ENCODE results near the gene DCHS2. TPM values are rescaled to one million over a fixed set of nuclear protein-coding genes. Genes with fewer than 3 reads are reported as not detected.
"Not testable (repeated sequence)": the region's sequence is repeated elsewhere in the genome, so short reads cannot be mapped to it uniquely, and the experiment has no call there.

The DCHS2 gene
- total RNA-seq, 1 donor from 2014 or later: 0.32 TPM

- no peaks in the 10 kb centered on the region for H3K9me3 ChIP-seq
- H3K27me3 ChIP-seq: no peaks in the 10 kb centered on the region
- TF ChIP-seq CTCF (IDR thresholded peaks at IDR 0.05): no peak
- H3K27ac ChIP-seq: no peak overlapping the region
- DNase-seq: no peak
- intact Hi-C loops (cut with DNase I): no loop called here
- H3K4me3 ChIP-seq: no peak overlapping the region
- no peaks in the 10 kb centered on the region for H3K36me3 ChIP-seq
- H3K4me1 ChIP-seq: no peaks in the 10 kb centered on the region
- ATAC-seq: no peak
Measured at GRCh38 chr4:154231806-154232478, 259.7 kb downstream of the DCHS2 start.

GRCh38 chr4:154230723-154231122 is 260.9 kb downstream of the DCHS2 start:
- ATAC-seq (no peak), DNase-seq (no peak)
- Histone ChIP-seq H3K36me3 (no peaks in the 10 kb centered on the region), H3K27ac (no peak overlapping the region), H3K4me1 (no peaks in the 10 kb centered on the region), H3K9me3 (no peaks in the 10 kb centered on the region), H3K27me3 (no peaks in the 10 kb centered on the region), H3K4me3 (no peak overlapping the region)
- no peak for TF ChIP-seq CTCF (IDR thresholded peaks at IDR 0.05)
- intact Hi-C loops (cut with DNase I): no loop called here

DNA sequence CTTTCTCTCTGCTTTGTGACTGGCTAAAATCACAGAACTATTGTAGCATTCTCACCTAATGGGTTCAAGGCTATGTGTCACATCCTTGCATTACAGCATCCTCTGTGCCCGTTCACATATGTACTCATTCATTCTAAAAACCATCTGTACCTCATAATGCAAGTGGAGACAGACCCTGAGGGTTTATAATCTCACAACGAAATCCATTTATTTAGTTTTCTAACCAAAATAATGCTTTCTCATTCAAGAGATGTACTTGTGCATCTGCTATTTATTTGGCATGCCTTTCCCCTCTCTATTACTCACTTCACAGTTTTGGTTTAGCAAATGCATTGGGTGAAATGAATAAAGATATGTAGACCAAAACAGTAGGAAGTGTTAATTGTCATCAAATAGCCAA is 261.5 kb downstream of the DCHS2 start:
- Histone ChIP-seq H3K36me3 (no peaks in the 10 kb centered on the region), H3K4me1 (no peaks in the 10 kb centered on the region), H3K27me3 (no peaks in the 10 kb centered on the region), H3K4me3 (no peak overlapping the region), H3K9me3 (no peaks in the 10 kb centered on the region), H3K27ac (no peak overlapping the region)
- intact Hi-C loops (cut with DNase I): no loop called here
- DNase-seq (no peak), ATAC-seq (no peak)
- TF ChIP-seq CTCF (IDR thresholded peaks at IDR 0.05): no peak

GRCh38 chr4:154222875-154223274 is 268.7 kb downstream of the DCHS2 start:
- ATAC-seq: no peak
- no peak for TF ChIP-seq CTCF (IDR thresholded peaks at IDR 0.05)
- intact Hi-C loops (cut with DNase I): no loop called here

GRCh38 chr4:154218051-154218450 is 273.5 kb downstream of the DCHS2 start:
- Histone ChIP-seq H3K36me3 (no peaks in the 10 kb centered on the region), H3K27me3 (no peaks in the 10 kb centered on the region), H3K27ac (no peak overlapping the region), H3K4me3 (no peak overlapping the region), H3K4me1 (no peaks in the 10 kb centered on the region), H3K9me3 (peaks cover 8% of the 10 kb centered on the region)
- TF ChIP-seq CTCF (IDR thresholded peaks at IDR 0.05): no peak
- DNase-seq (no peak), ATAC-seq (no peak)
- intact Hi-C loops (cut with DNase I): no loop called here

More at GRCh38 chr4:154222875-154223274, 268.7 kb downstream of the DCHS2 start:
- H3K27me3 ChIP-seq: no peaks in the 10 kb centered on the region
- H3K9me3 ChIP-seq: peaks cover 13% of the 10 kb centered on the region
- H3K4me3 ChIP-seq: no peak overlapping the region
- DNase-seq: no peak
- H3K27ac ChIP-seq: no peak overlapping the region
- no peaks in the 10 kb centered on the region for H3K4me1 ChIP-seq
- H3K36me3 ChIP-seq: no peaks in the 10 kb centered on the region

DNA sequence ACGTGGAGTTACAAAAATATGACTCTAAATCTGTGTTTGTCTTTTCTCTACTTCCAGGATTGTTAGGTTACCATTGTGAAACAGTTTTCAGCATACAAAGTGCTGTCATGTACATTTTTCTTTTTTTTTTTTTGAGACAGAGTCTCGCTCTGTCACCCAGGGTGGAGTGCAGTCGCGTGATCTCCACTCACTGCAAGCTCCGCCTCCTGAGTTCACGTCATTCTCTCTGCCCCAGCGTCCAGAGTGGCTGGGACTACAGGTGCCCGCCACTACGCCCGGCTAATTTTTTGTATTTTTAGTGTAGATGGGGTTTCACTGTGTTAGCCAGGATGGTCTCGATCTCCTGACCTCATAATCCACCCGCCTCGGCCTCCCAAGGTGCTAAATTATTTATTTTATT is 274.2 kb downstream of the DCHS2 start:
- DNase-seq; H3K4me3 ChIP-seq; H3K9me3 ChIP-seq; H3K36me3 ChIP-seq; H3K27me3 ChIP-seq; H3K4me1 ChIP-seq; H3K27ac ChIP-seq; intact Hi-C loops (cut with DNase I); ATAC-seq: not testable (repeated sequence)
